ENCODE data around the gene WDR27. TPM values are rescaled to one million over a fixed set of nuclear protein-coding genes. Genes with fewer than 3 reads are reported as not detected.

The WDR27 gene
- total and polyA plus RNA-seq, 9 donors = 16.6 to 53.4 (median 38.7) TPM

DNA sequence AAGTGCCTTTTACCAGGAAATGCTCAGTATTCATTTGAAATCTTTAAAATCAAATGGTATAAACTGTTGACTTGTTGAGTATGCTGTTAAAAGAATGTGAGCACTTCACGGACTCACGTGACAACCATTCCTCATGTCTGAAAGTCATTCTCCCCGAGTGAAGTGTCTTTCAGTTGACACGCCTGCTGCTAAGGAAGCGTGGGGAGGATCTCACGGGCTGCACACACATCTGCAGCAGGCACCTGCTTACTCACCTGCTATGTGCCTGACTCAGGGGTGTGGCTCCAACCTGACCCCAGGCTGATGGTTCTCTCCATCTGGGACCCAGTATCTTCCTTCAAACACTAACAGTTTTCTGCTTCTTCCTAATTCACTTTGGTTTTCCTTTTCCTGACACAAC, 32.7 kb downstream of the WDR27 start:
- no peaks in the 10 kb centered on the region for H3K36me3 ChIP-seq
- no peak for DNase-seq
- intact Hi-C loops (cut with DNase I) = no loop called here
- H3K4me3 ChIP-seq = no peak overlapping the region
- WGBS, 3 donors = 89 to 94% (median 93%) methylated on average over 6 of the region's 6 CpGs
- TF ChIP-seq, protein P1, sequence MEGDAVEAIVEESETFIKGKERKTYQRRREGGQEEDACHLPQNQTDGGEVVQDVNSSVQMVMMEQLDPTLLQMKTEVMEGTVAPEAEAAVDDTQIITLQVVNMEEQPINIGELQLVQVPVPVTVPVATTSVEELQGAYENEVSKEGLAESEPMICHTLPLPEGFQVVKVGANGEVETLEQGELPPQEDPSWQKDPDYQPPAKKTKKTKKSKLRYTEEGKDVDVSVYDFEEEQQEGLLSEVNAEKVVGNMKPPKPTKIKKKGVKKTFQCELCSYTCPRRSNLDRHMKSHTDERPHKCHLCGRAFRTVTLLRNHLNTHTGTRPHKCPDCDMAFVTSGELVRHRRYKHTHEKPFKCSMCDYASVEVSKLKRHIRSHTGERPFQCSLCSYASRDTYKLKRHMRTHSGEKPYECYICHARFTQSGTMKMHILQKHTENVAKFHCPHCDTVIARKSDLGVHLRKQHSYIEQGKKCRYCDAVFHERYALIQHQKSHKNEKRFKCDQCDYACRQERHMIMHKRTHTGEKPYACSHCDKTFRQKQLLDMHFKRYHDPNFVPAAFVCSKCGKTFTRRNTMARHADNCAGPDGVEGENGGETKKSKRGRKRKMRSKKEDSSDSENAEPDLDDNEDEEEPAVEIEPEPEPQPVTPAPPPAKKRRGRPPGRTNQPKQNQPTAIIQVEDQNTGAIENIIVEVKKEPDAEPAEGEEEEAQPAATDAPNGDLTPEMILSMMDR (IDR thresholded peaks at IDR 0.05) = no peak
- TF ChIP-seq EP300 (IDR thresholded peaks at IDR 0.05) (no peak), POLR2A (IDR thresholded peaks at IDR 0.05) (no peak)
- no peak overlapping the region for H3K27ac ChIP-seq
- no peaks in the 10 kb centered on the region for H3K4me1 ChIP-seq (ENCODE audit: insufficient read depth)
- no peaks in the 10 kb centered on the region for H3K9me3 ChIP-seq
- no peaks in the 10 kb centered on the region for H3K27me3 ChIP-seq

DNA sequence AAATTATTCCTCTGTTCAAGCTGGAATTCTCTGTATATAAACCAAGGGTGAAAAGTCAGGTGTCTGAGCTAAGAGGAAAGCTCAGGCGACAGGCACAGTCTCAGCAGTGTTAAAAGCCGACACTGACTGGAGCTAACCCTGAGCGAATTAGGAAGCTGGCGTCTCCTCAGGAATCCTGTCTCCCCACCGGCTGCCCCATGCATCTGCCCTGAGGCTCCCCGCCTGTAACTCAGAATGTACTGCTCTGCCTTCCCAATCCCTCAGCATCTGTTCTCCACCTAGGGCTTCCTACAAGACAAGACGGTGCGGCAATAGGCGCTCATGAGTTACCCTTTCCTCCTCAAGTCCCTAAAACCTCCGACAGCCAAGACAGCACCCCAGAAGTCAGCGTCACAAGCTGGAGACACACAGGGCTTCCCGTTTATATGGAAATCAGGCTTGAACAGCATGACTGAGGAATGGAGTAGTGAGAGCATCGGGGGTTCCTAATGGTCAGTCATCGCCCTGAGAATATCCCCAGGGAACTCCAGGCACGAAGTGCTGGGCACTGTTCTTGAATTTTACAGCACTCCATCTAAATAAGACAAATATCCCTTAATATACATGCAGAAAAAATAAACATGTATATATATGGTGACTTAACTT, 33.5 kb downstream of the WDR27 start:
- Histone ChIP-seq H3K36me3 (no peaks in the 10 kb centered on the region), H3K4me3 (no peak overlapping the region), H3K27me3 (no peaks in the 10 kb centered on the region), H3K4me1 (ENCODE audit: insufficient read depth) (no peaks in the 10 kb centered on the region), H3K27ac (no peak overlapping the region), H3K9me3 (no peaks in the 10 kb centered on the region)
- intact Hi-C loops (cut with DNase I) = no loop called here
- WGBS, 3 donors = 87 to 91% (median 90%) methylated on average over 15 of the region's 15 CpGs
- DNase-seq = no peak
- TF ChIP-seq EP300 (IDR thresholded peaks at IDR 0.05) (no peak), POLR2A (IDR thresholded peaks at IDR 0.05) (no peak)
- TF ChIP-seq, protein P1 (IDR thresholded peaks at IDR 0.05) = no peak

DNA sequence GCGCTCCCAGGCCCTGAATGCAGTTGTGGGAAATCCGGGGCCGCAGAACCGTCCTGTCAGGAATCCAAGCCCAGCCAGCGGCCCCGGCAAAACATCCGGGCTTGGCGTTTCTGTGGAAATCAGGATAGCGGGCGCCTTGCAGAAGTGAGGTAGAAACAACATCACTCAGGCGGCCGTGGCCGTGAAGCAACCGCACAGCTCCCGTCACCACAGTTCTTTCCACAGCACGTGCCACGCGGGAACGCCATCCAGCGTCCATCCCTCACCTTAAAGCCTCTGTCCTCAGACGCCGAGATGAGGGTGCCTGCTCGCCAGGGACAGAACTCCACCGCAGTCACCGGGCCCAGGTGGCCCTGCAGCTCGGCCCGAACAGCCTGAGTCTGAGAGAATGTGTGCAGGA, 34.1 kb downstream of the WDR27 start:
- intact Hi-C loops (cut with DNase I) = no loop called here
- H3K4me1 ChIP-seq (ENCODE audit: insufficient read depth) = no peaks in the 10 kb centered on the region
- H3K9me3 ChIP-seq = no peaks in the 10 kb centered on the region
- H3K27ac ChIP-seq = no peak overlapping the region
- WGBS, 3 donors = 96% methylated on average over 27 of the region's 27 CpGs
- no peaks in the 10 kb centered on the region for H3K36me3 ChIP-seq
- TF ChIP-seq POLR2A (IDR thresholded peaks at IDR 0.05) = no peak
- TF ChIP-seq, protein P1 (IDR thresholded peaks at IDR 0.05) = no peak
- no peaks in the 10 kb centered on the region for H3K27me3 ChIP-seq
- H3K4me3 ChIP-seq = no peak overlapping the region
- no peak for DNase-seq

DNA sequence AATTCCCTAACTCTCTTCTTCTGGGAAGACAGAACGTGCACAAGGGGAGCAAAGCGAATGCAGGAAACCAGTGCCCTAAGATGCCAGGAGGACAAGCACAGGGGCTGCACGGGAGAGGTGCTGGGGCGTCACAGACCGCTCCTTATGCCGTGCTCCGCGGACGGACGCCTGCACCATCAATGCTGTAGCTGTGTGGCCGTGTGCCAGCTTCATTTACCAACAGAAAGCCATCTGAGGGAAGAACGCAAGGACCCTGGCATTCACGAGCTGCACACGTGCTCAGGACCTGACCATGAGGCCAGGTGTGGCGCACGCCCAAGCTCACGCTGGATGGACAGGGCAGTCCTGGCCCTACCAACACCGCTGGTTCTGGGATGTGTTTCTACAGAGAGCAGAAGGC, 35.4 kb downstream of the WDR27 start:
- DNase-seq = no peak
- WGBS, 3 donors = 93 to 95% (median 93%) methylated on average over 18 of the region's 18 CpGs
- H3K27ac ChIP-seq = no peak overlapping the region
- intact Hi-C loops (cut with DNase I) = no loop called here
- H3K27me3 ChIP-seq = no peaks in the 10 kb centered on the region
- TF ChIP-seq POLR2A (IDR thresholded peaks at IDR 0.05) (no peak), EP300 (IDR thresholded peaks at IDR 0.05) (no peak)
- TF ChIP-seq, protein P1 (IDR thresholded peaks at IDR 0.05) = no peak
- H3K9me3 ChIP-seq = no peaks in the 10 kb centered on the region
- no peak overlapping the region for H3K4me3 ChIP-seq
- no peaks in the 10 kb centered on the region for H3K4me1 ChIP-seq (ENCODE audit: insufficient read depth)
- no peaks in the 10 kb centered on the region for H3K36me3 ChIP-seq
